Neuronal stem cell (in vitro differentiated cells): ENCODE measurements around the gene ADH1A.

Experiments
- DNase-seq: peaks from one replicate; pipeline ENCODE4 v3.0.0-alpha.2; 2013; ENCODE audit warnings: low spot score
- H2AFZ ChIP-seq: one replicate; pipeline ENCODE4 v1.6.1; 2013; ENCODE audit warnings: mild to moderate bottlenecking, low read length, inconsistent platforms
- H2AK5ac ChIP-seq: 2 replicates; pipeline ENCODE4 v1.6.1; 2013; ENCODE audit warnings: low read depth, mild to moderate bottlenecking, inconsistent platforms, low read length, moderate library complexity, mixed read lengths
- H2BK120ac ChIP-seq: 2 replicates; pipeline ENCODE4 v1.6.1; 2013; ENCODE audit warnings: low read depth, mild to moderate bottlenecking, inconsistent platforms, low read length, moderate library complexity, mixed read lengths
- H2BK12ac ChIP-seq: one replicate; pipeline ENCODE4 v1.6.1; 2013; ENCODE audit warnings: low read length, inconsistent platforms
- H2BK15ac ChIP-seq: 2 replicates; pipeline ENCODE4 v1.6.1; 2013; ENCODE audit warnings: mild to moderate bottlenecking, low read length, inconsistent platforms, mixed read lengths
- H2BK5ac ChIP-seq: one replicate; pipeline ENCODE4 v1.6.1; 2013; ENCODE audit warnings: inconsistent platforms, mild to moderate bottlenecking, low read length, moderate library complexity
- H3K14ac ChIP-seq: one replicate; pipeline ENCODE4 v1.6.1; 2013; ENCODE audit warnings: low read length, inconsistent platforms
- H3K18ac ChIP-seq: 2 replicates; pipeline ENCODE4 v1.6.1; 2013; ENCODE audit warnings: low read length, inconsistent platforms
- H3K23ac ChIP-seq: 2 replicates; pipeline ENCODE4 v1.6.1; 2013; ENCODE audit warnings: low read depth, mild to moderate bottlenecking, mixed read lengths, low read length, inconsistent platforms; ENCODE audit not compliant: poor library complexity
- H3K27ac ChIP-seq: replicated peaks from 3 replicates; pipeline ENCODE4 v1.5.1; 2013; ENCODE audit warnings: low read length, inconsistent platforms
- H3K27me3 ChIP-seq, 3 experiments: 2 replicates each; pipeline ENCODE4 v1.6.1; 2013; ENCODE audit warnings: low read length in 3 of 3, mild to moderate bottlenecking in 2 of 3, inconsistent platforms in 1 of 3, low read depth in 1 of 3, mixed read lengths in 1 of 3, moderate library complexity in 1 of 3; ENCODE audit not compliant: control insufficient read depth in 3 of 3, insufficient read depth in 3 of 3
- H3K36me3 ChIP-seq, 2 donors: replicated peaks in 1 of 2; 2 replicates each; pipeline ENCODE4 v1.6.1; 2013; ENCODE audit warnings: low read length in 2 of 2; ENCODE audit not compliant: control insufficient read depth in 2 of 2, insufficient read depth in 2 of 2
- H3K4ac ChIP-seq: 2 replicates; pipeline ENCODE4 v1.6.1; 2013; ENCODE audit warnings: inconsistent platforms, mild to moderate bottlenecking, low read length, moderate library complexity
- H3K4me1 ChIP-seq, 2 donors: 1 replicate in 1 of 2; 2 replicates in 1 of 2; pipeline ENCODE4 v1.6.1; 2013; ENCODE audit warnings: low read length in 2 of 2, low read depth in 1 of 2; ENCODE audit not compliant: control insufficient read depth in 2 of 2, insufficient read depth in 1 of 2
- H3K4me2 ChIP-seq: one replicate; pipeline ENCODE4 v1.6.1; 2013; ENCODE audit warnings: mild to moderate bottlenecking, low read length, inconsistent platforms; ENCODE audit not compliant: insufficient read depth, poor library complexity, severe bottlenecking
- H3K4me3 ChIP-seq, 2 donors: 2 replicates each; pipeline ENCODE4 v1.5.1; 2013; ENCODE audit warnings: low read length in 2 of 2, mild to moderate bottlenecking in 2 of 2, inconsistent platforms in 1 of 2, moderate library complexity in 1 of 2
- H3K79me1 ChIP-seq: one replicate; pipeline ENCODE4 v1.6.1; 2013; ENCODE audit warnings: low read depth, mild to moderate bottlenecking, inconsistent platforms, low read length, moderate library complexity
- H3K9ac ChIP-seq: one replicate; pipeline ENCODE4 v1.6.1; 2013; ENCODE audit warnings: mild to moderate bottlenecking, low read depth, low read length, inconsistent platforms; ENCODE audit not compliant: poor library complexity
- H3K9me3 ChIP-seq, 2 donors: replicated peaks in 1 of 2; 2 replicates each; pipeline versions ENCODE3 to v1.6.1; 2013; ENCODE audit warnings: low read length in 2 of 2, mild to moderate bottlenecking in 2 of 2, inconsistent platforms in 1 of 2, low read depth in 1 of 2, mixed read lengths in 1 of 2, moderate library complexity in 1 of 2; ENCODE audit not compliant: control insufficient read depth in 2 of 2, insufficient read depth in 1 of 2
- H4K8ac ChIP-seq: one replicate; pipeline ENCODE4 v1.6.1; 2013; ENCODE audit warnings: low read depth, mild to moderate bottlenecking, inconsistent platforms, low read length, moderate library complexity
- H4K91ac ChIP-seq: one replicate; pipeline ENCODE4 v1.6.1; 2013; ENCODE audit warnings: low read length, low read depth, mild to moderate bottlenecking, inconsistent platforms; ENCODE audit not compliant: poor library complexity
- WGBS, 2 donors: extraction: QIAGEN DNeasy Blood & Tissue Kit; methylation state at CpG; one replicate each; pipeline ENCODE4 v1.1.7; 2013; ENCODE audit warnings: missing lambda C conversion rate in 2 of 2, mixed read lengths in 1 of 2; ENCODE audit not compliant: insufficient read length in 2 of 2, insufficient replicate concordance in 1 of 2; ENCODE audit errors: extremely low coverage in 2 of 2; 5-methylcytosine and 5-hydroxymethylcytosine counted together

The ADH1A gene

GRCh38 chr4:99282731-99283130, 8.1 kb downstream of the ADH1A start:
- H3K4me2 ChIP-seq: no peak overlapping the region
- no peak overlapping the region for H2BK5ac ChIP-seq
- H3K4me1 ChIP-seq: no peaks in the 10 kb centered on the region
- H4K8ac ChIP-seq: no peak overlapping the region
- H3K14ac ChIP-seq: no peak overlapping the region
- no peaks in the 10 kb centered on the region for H3K27me3 ChIP-seq
- H3K4me3 ChIP-seq: no peak overlapping the region
- H3K23ac ChIP-seq: no peak overlapping the region
- H2BK12ac ChIP-seq: no peak overlapping the region
- no peaks in the 10 kb centered on the region for H3K79me1 ChIP-seq
- no peak overlapping the region for H4K91ac ChIP-seq
- H2BK15ac ChIP-seq: no peak overlapping the region
- no peak overlapping the region for H3K9ac ChIP-seq
- no peak for DNase-seq
- H3K4ac ChIP-seq: no peak overlapping the region
- H3K18ac ChIP-seq: no peak overlapping the region
- no peaks in the 10 kb centered on the region for H3K9me3 ChIP-seq
- no CpG with 5 or more reads among the region's 2 CpGs for WGBS, 2 donors
- H3K27ac ChIP-seq: no peak overlapping the region
- H2AFZ ChIP-seq: no peak overlapping the region
- H2BK120ac ChIP-seq: no peak overlapping the region
- no peak overlapping the region for H2AK5ac ChIP-seq
- H3K36me3 ChIP-seq: no peaks in the 10 kb centered on the region

- no peak overlapping the region for H2AFZ ChIP-seq
- no peak overlapping the region for H2BK5ac ChIP-seq
- H3K4ac ChIP-seq: no peak overlapping the region
- no peak overlapping the region for H3K14ac ChIP-seq
- no peak overlapping the region for H2BK12ac ChIP-seq
- H3K4me2 ChIP-seq: no peak overlapping the region
- no peak for DNase-seq
- no peak overlapping the region for H3K27ac ChIP-seq
- no peak overlapping the region for H4K91ac ChIP-seq
- H3K4me1 ChIP-seq: no peaks in the 10 kb centered on the region
- H3K9me3 ChIP-seq: no peaks in the 10 kb centered on the region
- no peak overlapping the region for H3K23ac ChIP-seq
- no peak overlapping the region for H2BK120ac ChIP-seq
- H3K36me3 ChIP-seq: no peaks in the 10 kb centered on the region
- H3K79me1 ChIP-seq: no peaks in the 10 kb centered on the region
- H3K9ac ChIP-seq: no peak overlapping the region
- H4K8ac ChIP-seq: no peak overlapping the region
- no peak overlapping the region for H2AK5ac ChIP-seq
- no peak overlapping the region for H3K18ac ChIP-seq
- no peak overlapping the region for H3K4me3 ChIP-seq
- H2BK15ac ChIP-seq: no peak overlapping the region
- H3K27me3 ChIP-seq: no peaks in the 10 kb centered on the region
- WGBS, 2 donors: no CpG with 5 or more reads among the region's 5 CpGs
Observed at GRCh38 chr4:99281261-99281660, 9.5 kb downstream of the ADH1A start.

GRCh38 chr4:99276417-99276816, 14.4 kb downstream of the ADH1A start:
- H4K8ac ChIP-seq: no peak overlapping the region
- no peak overlapping the region for H3K4ac ChIP-seq
- H3K18ac ChIP-seq: no peak overlapping the region
- WGBS, 2 donors: no CpG with 5 or more reads among the region's 2 CpGs
- H3K4me1 ChIP-seq: no peaks in the 10 kb centered on the region
- H2AK5ac ChIP-seq: no peak overlapping the region
- no peak for DNase-seq
- no peak overlapping the region for H3K4me2 ChIP-seq
- no peak overlapping the region for H4K91ac ChIP-seq
- H2BK15ac ChIP-seq: no peak overlapping the region
- H3K27me3 ChIP-seq: no peaks in the 10 kb centered on the region
- no peak overlapping the region for H3K14ac ChIP-seq
- no peak overlapping the region for H3K9ac ChIP-seq
- no peaks in the 10 kb centered on the region for H3K36me3 ChIP-seq
- no peak overlapping the region for H2BK5ac ChIP-seq
- no peaks in the 10 kb centered on the region for H3K79me1 ChIP-seq
- H2BK120ac ChIP-seq: no peak overlapping the region
- no peak overlapping the region for H3K27ac ChIP-seq
- no peak overlapping the region for H3K4me3 ChIP-seq
- no peak overlapping the region for H2AFZ ChIP-seq
- no peak overlapping the region for H2BK12ac ChIP-seq
- H3K23ac ChIP-seq: no peak overlapping the region
- H3K9me3 ChIP-seq: no peaks in the 10 kb centered on the region

- H3K4ac ChIP-seq: no peak overlapping the region
- no peak overlapping the region for H4K91ac ChIP-seq
- H3K4me2 ChIP-seq: no peak overlapping the region
- H3K9me3 ChIP-seq: no peaks in the 10 kb centered on the region
- no peak overlapping the region for H3K9ac ChIP-seq
- no peak overlapping the region for H3K4me3 ChIP-seq
- H3K36me3 ChIP-seq: no peaks in the 10 kb centered on the region
- H3K23ac ChIP-seq: no peak overlapping the region
- no peaks in the 10 kb centered on the region for H3K27me3 ChIP-seq
- WGBS, 2 donors: no CpG with 5 or more reads among the region's 3 CpGs
- no peak overlapping the region for H2AK5ac ChIP-seq
- H3K14ac ChIP-seq: no peak overlapping the region
- no peak overlapping the region for H3K18ac ChIP-seq
- no peak for DNase-seq
- H3K27ac ChIP-seq: no peak overlapping the region
- no peak overlapping the region for H2BK12ac ChIP-seq
- H2BK5ac ChIP-seq: no peak overlapping the region
- no peak overlapping the region for H2BK15ac ChIP-seq
- H2BK120ac ChIP-seq: no peak overlapping the region
- no peaks in the 10 kb centered on the region for H3K79me1 ChIP-seq
- no peaks in the 10 kb centered on the region for H3K4me1 ChIP-seq
- H2AFZ ChIP-seq: no peak overlapping the region
- no peak overlapping the region for H4K8ac ChIP-seq
Observed at GRCh38 chr4:99275885-99276284, 14.9 kb downstream of the ADH1A start.
